ENCODE measurements around the gene FGF23.

Gene FGF23

DNA sequence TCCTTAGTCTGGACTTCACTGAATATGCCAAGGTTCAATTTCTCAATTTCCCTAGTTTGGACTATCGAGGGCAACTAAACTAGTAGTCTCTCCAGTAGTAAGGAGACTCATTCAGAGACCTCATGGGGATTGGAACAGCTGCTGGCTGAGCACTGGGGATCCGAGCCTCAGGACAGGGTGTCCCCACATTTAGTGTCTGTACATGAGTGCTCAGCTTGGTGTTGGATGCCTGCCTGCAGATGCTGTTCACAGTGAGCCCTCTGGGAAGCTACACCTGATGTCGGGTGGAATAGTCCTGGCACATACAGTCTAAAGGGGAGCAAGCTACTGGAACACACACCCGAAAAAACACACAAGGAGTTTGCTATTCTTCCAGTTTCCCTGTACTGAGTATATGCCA, 820 bp upstream of the FGF23 start:
- DNase-seq = no peak

DNA sequence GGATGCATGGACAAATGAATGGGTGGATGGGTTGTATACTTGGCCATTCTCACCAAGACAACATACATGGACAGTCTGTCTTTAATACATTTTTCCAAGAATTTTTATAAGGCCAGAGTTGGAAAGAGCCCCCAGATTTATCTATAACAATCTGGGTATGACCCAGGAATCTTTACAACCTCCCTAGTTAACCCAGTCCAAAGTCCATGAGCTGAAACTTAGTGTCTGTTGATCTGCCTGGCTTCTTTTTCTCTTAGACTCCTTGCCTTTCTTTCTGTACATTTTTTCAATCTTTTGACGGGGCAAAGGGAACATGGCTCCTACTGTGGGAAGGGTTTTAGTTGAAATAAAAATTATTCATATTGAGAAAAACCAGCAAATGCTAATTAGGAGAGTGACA, 740 bp downstream of the FGF23 start:
- DNase-seq = no peak

DNA sequence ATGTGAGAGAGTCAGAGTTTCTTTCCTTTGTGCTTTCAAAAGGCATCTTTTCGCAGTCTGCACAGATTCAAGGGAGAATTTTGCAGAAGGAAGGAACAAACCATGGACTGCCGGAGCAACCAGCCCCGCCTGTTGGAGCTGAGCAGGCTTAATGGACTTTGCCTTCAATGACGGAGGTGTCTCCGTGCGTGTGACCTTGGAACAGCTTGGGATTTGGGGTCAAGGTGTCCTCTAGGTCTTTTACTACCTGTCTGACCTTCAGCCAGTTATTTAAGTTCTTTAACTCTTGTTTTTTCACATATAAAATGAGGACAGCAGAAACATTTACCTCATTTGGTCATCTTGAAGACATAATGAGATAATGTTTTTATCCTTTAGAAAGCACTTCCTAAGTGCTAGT, 4.1 kb downstream of the FGF23 start:
- DNase-seq = no peak

DNA sequence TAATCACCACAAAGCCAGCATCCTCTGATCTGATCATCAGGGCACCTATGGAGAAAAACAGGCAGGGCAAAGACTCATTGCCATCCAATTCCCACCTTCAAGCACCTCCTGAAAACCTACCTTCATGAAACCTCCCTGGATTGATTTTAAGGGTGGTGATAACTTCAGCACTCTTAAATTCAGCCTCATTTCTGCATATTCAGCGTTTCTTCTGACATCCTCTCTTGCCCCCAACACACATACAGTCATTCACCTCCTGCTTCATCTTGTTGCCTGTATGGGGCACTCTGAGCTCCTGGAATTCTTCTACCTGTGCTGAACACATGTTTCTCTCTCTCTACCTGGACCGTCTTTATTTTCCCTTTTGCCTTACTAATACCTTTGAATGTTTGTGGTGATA, 6.9 kb downstream of the FGF23 start:
- no peak for DNase-seq

DNA sequence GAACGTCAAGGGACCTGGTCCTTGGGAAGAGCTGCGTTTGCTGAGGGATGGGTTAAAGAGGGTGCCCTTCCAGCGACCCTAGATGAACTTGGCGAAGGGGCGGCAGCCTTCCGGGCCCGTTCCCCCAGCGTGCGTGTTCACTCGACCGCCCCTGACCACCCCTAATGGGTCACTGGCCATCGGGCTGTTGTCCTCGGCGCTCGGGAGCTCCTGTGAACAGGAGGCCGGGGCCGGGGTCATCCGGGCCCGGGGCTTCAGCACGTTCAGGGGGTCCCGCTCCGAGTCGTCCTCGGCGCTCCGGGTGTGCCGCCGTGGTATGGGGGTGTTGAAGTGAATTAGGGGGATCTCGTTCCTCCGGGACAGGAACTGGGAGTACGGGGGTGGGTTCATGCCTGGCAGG, 9.2 kb downstream of the FGF23 start:
- no peak for DNase-seq

DNA sequence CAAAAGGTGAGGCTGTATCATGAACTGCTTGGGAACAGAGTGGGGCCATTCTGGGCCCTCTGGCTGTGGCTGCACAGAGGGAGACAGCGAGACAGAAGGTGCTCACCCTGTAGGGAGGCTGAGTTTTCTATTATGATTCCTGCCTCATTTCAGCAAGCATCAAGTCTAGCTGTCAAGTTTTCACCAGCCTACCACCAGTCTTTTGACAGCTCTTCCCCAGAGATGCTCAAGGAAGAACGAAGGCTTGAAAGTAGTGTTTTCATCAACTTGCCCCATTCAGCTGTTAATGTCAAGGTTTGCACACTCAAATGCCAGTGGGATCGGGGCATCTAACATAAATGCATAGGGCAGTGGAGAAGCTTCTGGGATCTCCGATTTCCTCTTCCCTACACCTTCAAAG, 10.0 kb downstream of the FGF23 start:
- no peak for DNase-seq

DNA sequence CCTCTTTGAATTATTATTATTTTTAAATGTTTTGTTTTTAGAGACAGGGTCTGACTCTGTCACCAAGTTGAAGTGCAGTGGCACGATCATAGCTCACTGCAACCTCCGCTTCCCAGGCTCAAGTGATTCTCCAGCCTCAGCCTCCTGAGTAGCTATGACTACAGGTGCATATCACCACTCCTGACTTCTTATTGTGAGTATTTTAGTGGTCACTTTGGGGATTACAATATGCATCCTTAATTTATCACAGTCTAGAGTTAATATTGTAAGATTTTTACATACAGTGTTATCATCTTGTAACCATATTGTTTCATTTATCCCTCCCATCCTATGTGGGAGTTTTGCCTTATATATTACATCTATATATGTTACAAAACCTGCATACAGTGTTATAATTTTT, 13.4 kb downstream of the FGF23 start:
- DNase-seq = no peak

DNA sequence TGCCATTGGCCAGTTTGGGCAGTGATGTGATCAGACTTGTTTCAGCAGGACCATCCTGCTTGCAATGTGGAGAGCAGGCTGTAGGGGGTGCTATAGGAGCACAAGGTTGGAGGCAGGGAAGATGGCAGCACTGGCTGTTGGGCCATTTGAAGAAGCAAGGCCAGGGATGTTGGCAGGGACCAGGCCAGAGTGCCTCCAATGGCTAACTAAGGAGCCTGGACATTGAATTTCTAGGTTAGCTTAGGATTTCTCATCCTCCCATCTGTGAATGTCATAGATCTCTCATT, 23.5 kb downstream of the FGF23 start:
- DNase-seq = no peak

DNA sequence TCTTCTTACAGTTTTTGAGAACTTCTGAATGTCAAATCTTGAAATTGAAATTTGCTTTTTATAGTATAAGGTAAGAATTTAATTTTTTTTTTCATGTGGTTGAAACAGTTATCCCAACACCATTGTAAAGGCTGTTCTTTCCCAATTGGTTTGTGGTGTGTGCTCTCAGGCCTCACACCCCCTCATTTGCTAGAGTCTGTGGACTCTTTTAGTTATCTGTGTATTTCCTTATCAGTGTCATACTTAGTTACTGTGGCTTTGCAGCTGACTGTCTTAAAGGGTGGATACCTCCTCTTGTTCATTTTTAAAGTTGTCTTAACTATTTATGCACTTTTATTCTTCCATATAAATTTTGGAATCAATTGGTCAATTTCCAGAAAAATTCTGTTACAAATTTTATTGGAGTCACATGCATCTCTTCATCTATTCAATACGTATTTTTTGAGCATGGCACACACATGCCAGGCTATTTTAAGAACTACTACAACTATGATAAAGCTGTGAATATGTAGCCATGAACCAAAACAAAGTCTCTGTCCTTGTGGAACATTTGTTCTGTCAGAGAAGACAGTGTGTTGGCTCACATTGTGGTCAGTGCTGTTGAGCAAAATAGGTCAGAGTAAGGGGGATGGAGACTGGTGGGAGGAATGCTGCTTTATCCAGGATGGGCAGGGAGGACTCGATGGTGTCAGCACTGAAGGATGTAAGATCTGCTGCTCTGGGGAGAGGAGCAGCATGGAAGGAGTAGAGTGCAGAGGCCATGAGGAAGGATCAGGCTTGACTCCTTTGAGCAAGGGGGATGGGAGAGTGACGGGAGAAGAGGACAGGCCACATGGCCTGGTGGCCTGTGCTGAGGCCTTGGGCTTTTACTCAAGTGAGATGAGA, 24.1 kb downstream of the FGF23 start:
- no peak for DNase-seq

DNA sequence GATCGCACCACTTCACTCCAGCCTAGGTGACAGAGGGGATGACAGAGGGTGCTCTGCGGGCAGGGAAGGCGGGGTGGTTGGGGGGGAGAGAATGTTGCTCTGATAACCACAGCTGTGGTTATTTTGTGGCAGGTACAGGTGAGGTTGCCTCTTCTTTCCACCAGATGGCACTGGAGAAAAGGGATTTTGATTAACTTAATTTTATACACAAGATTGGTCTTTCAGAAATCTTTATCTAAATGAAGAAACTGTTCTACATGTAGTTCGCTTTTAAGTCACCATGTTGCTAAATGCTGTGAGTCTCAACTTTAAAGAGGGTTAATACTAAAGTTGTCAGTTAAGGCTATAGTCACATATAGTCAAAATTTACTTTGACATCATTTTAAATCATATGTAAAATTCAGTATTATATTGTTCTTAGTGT, 25.7 kb downstream of the FGF23 start:
- no peak for DNase-seq

DNA sequence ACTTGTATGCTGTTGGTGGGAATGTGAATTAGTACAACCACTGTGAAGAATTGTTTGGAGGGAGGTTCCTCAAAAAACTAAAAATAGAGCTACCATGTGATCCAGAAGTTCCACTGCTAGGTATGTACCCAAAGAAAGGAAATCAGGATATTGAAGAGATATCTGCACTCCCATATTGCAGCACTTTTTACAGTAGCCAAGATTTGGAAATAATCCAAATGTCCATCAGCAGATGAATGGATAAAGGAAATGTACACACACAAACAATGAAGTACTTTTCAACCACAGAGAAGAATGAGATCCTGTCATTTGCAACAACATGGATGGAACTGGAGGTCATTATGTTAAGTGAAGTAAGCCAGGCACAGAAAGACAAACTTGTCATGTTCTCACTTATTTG, 32.6 kb downstream of the FGF23 start:
- DNase-seq = no peak

DNA sequence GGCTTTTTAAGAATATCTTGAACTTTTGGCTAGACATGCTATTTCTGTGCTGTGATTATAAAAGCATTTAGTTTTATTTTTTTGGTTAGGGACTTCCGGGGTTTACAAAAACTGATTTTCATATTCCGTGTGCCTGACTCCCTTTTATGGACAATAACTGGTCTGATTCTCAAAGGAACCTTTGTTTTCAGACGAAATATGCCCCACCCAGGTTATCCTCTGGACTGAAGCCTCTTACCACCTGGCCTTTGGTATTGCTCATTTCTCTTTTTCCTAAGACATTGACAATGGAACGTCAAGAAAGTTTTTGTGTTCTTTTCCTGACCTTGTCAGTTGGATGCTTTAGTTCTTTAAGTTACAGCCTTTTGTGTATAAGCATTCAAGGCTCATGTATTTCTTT, 47.7 kb downstream of the FGF23 start:
- DNase-seq = no peak

DNA sequence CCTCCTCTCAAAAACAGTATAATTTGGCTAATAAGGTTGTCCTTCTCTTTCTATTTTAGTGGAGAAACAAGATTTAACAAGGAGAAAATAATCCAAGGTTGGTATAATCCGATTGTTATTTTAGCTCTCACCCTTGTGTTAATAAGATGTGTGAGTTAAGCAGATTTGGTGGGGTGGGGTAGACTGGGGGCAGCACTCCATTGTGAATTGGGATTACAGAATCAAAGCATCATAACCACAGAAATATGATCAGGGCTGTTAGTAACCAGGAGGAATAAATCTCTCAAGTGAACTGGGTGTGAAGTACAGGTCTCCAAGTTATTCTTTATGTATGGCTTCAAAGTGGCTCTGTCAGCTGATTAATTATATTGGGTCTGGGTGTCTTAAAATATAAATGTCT, 48.3 kb downstream of the FGF23 start:
- DNase-seq = no peak

DNA sequence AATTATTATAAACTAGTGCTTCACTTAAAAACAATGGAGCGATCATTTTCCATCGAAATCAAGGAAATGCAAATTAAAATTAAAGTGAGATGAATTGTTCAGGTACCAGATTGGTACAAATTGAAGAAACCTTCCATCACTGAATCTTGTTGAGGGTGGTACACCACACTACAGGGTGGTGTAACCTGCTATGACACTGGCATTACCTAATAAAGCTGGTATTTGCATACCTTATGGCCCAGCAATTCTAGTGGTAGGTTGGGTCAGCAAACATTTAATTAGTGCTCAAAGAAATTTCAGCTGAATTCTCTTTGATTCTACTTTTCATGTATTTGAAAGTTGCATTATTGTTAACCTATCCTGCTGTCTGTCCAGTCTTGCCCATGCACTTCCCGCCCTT, 49.3 kb downstream of the FGF23 start:
- no peak for DNase-seq

DNA sequence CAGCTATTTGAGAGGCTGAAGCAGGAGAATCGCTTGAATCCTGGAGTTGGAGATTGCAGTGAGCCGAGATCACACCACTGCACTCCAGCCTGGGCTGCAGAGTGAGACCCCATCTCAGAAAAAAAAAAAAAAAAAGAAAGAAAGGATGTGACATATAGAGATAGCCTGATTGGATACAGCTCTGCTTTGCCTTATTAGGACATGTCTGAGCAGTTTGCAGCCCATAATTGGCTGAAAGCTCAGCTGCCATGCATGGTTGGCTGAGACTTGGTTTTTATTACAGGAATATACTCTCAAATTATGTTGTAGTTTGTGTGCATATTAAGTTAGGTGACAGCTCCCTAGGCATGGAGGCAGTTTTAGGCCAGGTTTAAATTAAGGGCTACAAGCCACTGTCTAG, 52.2 kb downstream of the FGF23 start:
- no peak for DNase-seq

DNA sequence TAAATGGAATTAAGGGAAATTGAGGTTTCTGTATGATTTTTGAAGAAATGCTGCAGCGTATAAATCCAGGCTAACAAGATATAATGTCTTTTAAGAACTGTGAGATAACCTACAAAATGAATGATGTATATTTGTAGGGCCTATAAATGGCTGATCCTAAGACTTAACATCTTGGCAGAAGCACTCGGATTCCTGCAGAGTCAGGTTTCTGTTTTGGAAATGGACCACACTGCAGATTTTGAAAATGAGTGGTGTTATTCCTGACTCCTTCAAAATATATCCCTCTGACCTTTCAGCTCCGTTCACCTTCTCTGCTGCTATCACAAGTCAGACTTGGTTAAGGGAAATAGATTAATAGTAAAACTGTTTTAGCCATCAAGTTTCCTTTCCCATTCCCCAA, 53.5 kb downstream of the FGF23 start:
- no peak for DNase-seq

DNA sequence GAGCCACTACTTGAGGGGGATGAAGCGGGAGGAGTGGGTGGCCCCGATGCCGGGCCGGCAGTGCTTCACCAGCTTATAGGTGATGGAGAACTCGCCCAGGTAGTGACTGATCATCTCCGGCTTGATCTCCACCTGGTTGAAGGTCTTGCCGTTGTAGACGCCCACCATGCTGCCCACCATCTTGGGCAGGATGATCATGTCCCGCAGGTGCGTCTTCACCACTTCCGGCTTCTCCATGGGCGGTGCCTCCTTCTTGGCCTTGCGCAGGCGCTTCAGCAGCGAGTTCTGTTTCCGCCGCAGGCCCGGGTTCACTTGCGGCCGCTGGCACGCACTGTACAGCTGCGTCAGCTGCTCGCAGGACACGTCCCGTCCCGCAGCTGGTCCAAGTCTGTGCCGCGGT, 55.1 kb downstream of the FGF23 start:
- DNase-seq = no peak

DNA sequence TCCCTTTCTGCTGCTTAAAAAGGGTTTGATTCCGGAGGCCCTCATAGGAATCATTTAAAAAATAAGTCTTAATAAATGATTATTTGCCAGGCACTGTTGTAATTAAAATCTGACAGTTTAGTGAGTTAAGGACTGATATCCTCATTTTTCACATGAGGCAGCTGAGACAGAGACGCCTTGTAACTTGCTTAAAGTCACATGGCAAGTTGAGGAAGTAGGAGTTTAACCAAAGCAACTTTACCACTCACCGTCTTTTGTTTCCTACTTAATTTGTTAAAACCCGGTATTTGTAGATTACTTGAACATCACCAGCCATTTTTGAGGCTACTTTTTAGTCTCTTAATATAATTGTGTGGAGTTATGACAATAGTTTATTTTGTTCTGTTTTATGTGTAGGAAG, 56.1 kb downstream of the FGF23 start:
- no peak for DNase-seq

DNA sequence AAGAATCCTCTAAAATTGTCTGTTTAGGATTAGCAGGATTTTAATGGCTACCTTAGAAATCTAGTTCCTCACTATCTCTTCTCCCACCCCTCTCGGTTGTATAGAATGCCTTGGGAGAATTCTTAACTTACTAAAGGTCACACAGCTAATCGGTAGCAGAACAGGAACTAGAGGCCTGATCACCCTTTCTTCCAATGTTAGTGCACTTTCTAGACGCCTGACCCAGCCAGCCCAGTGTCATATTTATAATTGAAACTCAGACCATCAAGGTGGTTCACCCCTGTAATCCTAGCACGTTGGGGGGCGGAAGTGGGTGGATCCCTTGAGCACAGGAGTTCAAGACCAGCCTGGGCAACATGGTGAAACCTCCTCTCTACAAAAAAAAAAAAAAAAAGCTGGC, 56.8 kb downstream of the FGF23 start:
- DNase-seq = no peak

DNA sequence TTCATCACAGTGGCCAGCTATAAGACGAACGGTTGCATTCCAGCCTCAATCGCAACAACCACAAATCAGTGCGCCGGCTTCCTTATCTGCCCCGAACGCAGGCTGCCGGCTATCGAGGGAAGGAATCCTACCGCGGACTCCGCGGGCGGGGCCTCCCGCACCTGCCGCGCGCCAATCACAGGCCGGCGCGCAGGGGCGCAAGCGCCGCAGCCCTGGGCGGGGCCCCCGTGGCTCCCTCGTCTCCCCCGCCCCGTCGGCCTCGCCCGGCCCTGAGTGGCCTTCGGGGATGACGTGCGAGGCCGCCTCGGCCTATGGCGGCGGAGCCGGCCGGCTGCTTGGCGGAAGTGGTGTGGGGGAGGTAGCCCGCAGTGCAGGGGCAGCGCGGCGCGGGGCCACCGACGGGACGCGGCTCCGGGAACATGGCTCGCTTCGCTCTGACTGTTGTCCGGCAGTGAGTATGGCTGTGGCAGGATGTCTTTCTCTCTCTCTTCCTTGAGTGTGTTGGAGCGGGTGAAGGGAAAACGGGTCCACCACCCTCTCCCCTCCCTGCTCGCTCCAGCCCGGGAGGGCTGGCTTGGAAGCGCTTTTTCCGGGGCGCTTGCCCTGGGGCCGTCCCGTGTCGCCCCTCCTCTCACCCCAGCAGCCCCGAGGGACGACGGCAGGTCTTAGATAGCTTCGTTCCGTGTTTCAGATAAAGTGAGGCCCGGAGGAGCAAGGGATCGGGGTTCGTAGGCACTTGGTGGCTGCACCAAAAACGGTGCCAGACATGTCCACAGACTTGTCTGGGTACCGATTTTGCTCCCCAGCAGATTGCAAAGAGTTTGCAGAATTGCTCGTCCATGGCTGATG, 58.4 kb downstream of the FGF23 start, which contains the start of gene TIGAR:
Gene TIGAR, plus strand, starts transcription at position 361 of the 849 bp plus-strand sequence. Its CDS starts 59 bp downstream, at position 420.
- peak; percentile 95 for DNase-seq

DNA sequence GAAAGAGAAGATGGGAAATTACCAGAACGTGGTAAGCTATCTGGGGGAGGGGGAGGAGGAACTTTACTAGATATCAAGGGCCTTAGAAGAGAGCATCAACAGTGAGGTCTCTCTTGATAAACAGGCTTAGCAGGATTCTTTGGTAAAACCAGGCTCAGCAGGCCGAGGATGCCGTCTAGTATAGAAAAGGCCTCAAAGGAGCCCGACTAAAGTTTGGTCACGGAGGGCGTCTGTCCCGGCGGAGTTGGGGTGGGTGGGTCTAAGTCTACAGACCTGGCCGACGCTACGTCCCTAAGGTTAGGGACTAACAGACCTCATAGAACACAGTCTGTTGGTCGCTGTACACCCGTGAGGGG, 59.0 kb downstream of the FGF23 start:
- DNase-seq = no peak

Measured in NCI-H1436 (cell line).